Cardiac fibroblast (primary cell): ENCODE results near the gene PTPA.
A peak's percentile ranks its signal among the peaks of the same experiment; 100 is the strongest.

Source experiments
- DNase-seq, 2 donors: peaks; one replicate each; pipeline versions ENCODE4 v3.0.0 to v3.0.0-alpha.2; 2010; ENCODE audit warnings: low read depth in 2 of 2
- H3K4me3 ChIP-seq, 2 donors: replicated peaks in 1 of 2; 1 replicate in 1 of 2; 2 replicates in 1 of 2; pipeline ENCODE4 v1.5.1; 2011; ENCODE audit warnings: low read depth in 2 of 2, low read length in 2 of 2, mild to moderate bottlenecking in 2 of 2, moderate library complexity in 1 of 2
- TF ChIP-seq, protein P1 (sequence below): IDR thresholded peaks from one replicate; pipeline ENCODE4 v1.5.1; 2011; ENCODE audit warnings: low read depth, mild to moderate bottlenecking, low read length, inconsistent platforms

PTPA gene

DNA sequence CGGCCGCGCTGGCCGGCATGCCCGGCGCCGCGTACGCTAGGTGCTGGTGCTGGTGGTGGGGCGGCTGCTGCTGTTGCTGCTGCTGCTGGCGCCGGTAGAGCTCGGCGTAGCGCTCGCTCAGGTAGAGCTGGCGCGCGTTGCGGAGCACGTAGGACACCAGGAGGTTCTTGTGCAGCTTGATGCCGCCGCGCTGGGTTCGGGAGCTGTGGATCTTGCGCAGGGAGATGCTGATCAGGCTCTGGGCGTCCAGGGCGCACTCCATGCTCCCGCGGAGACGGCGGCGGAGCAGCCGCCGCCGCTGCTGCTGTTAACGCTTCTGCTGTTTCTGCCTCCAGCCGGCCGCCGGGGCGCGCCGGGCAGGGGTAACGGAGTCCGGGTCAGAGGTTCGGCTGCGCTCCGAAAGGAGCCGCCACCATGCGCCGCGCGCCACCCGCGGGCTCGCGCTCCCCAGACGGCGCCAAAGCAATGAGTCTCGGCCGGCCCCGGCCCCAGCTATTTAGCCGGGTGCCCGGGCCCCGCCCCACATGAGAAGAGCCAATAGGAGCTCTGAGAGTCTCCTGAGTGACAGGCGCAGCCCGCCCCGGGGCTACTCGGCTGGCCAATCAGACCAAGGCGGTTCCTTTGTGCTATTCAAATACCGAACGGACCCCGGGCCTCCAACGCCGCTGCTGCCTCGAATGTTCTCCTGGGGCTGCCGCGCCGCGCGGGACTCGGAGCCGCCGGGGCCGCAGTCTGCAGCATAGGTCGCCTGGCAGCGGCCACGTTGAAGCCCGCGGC, 66.8 kb downstream of the PTPA start, which contains the start of gene IER5L:
IER5L (minus strand) TSS at position 471 of the 777 bp plus-strand sequence; CDS start at position 262, 209 bp downstream.
- peak; percentile 96 to 98 for DNase-seq
- TF ChIP-seq, protein P1, sequence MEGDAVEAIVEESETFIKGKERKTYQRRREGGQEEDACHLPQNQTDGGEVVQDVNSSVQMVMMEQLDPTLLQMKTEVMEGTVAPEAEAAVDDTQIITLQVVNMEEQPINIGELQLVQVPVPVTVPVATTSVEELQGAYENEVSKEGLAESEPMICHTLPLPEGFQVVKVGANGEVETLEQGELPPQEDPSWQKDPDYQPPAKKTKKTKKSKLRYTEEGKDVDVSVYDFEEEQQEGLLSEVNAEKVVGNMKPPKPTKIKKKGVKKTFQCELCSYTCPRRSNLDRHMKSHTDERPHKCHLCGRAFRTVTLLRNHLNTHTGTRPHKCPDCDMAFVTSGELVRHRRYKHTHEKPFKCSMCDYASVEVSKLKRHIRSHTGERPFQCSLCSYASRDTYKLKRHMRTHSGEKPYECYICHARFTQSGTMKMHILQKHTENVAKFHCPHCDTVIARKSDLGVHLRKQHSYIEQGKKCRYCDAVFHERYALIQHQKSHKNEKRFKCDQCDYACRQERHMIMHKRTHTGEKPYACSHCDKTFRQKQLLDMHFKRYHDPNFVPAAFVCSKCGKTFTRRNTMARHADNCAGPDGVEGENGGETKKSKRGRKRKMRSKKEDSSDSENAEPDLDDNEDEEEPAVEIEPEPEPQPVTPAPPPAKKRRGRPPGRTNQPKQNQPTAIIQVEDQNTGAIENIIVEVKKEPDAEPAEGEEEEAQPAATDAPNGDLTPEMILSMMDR, result no peak
- peak within 1 kb of the TSS; percentile 79 to 92 for H3K4me3 ChIP-seq

GRCh38 chr9:129178568-129179382, 67.6 kb downstream of the PTPA start:
- no peak for DNase-seq
- TF ChIP-seq, protein P1, result no peak
- peak overlapping the region in 1 of 2 donors; percentile 32 for H3K4me3 ChIP-seq

GRCh38 chr9:129181246-129181645, 70.0 kb downstream of the PTPA start:
- DNase-seq, result no peak
- TF ChIP-seq, protein P1, result no peak
- no peak overlapping the region for H3K4me3 ChIP-seq

GRCh38 chr9:129182122-129182521, 70.9 kb downstream of the PTPA start:
- no peak for DNase-seq
- H3K4me3 ChIP-seq, result no peak overlapping the region
- TF ChIP-seq, protein P1, result no peak

DNA sequence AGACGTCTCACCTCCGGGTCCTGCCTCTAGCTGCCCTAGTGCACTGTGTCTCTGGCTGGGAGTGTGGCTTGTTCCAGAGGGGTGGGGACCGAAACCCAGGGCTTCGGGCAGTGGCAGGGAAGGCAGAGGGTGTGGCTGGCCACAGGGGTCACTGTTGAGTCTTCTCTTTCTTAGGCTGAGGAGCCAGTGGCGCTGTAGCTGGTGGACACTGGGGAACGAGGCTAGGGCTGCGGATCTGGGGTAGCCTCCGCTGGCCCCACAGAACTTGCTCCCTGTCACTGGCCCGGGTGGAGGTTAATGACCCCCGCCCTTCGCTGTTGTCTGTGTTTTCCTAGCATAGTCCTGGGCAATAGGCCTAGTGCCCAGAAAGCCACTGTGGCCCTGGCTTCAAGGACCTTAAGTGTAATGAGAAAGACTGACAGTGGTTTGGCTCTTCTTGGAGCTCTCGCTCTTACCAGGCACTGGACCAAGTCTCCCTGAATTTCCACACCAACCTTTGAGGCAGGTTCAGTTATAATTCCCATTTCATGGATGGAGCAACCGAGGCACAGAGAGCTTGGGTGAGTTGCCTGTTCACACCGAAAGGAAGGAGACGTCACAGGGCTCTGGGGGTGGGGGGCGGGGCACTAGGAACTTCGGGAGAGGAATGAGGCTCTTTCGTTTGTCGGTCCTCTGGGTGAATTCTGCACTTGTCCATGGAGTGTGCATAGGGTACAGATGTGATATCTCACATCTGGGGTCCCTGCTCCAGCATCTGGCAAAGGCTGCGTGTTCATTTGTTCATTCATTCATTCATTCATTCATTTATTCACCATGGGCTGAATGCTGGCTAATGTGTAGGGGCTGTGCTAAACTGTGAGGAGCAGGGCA, 71.6 kb downstream of the PTPA start:
- peak; percentile 40 to 44 for DNase-seq

More for the DNA sequence above, 71.6 kb downstream of the PTPA start:
- TF ChIP-seq, protein P1, result peak; percentile 44
- no peak overlapping the region for H3K4me3 ChIP-seq
